ACC112 (cell line): Measurements from ENCODE around the gene LRRN2.
"Not testable (repeated sequence)": the region's sequence is repeated elsewhere in the genome, so short reads cannot be mapped to it uniquely, and the experiment has no call there.

Experiments used
- H2AFZ ChIP-seq: fragments of 200-600 bp; sonication (generic); one replicate; pipeline ENCODE4 v1.6.0; 2017; ENCODE audit warnings: antibody characterized with exemption, low read length; ENCODE audit not compliant: unreplicated experiment
- H3K27ac ChIP-seq: fragments of 200-600 bp; sonication (generic); 2 replicates; pipeline ENCODE4 v1.5.1; 2014; ENCODE audit warnings: low read depth, mild to moderate bottlenecking, antibody characterized with exemption, low read length, moderate library complexity
- H3K27me3 ChIP-seq: fragments of 200-600 bp; sonication (generic); 2 replicates; pipeline ENCODE4 v1.6.1; 2014; ENCODE audit warnings: mild to moderate bottlenecking, antibody characterized with exemption, low read length, moderate library complexity, mixed read lengths; ENCODE audit not compliant: insufficient read depth
- H3K36me3 ChIP-seq: fragments of 200-600 bp; sonication (generic); 2 replicates; pipeline ENCODE4 v1.6.1; 2016; ENCODE audit warnings: mild to moderate bottlenecking, antibody characterized with exemption, low read length, moderate library complexity, mixed read lengths; ENCODE audit not compliant: insufficient read depth
- H3K4me1 ChIP-seq: fragments of 200-600 bp; sonication (generic); one replicate; pipeline ENCODE4 v1.6.1; 2016; ENCODE audit warnings: low read length, mixed read lengths; ENCODE audit not compliant: insufficient read depth, unreplicated experiment, control insufficient read depth
- H3K4me3 ChIP-seq: fragments of 200-600 bp; sonication (generic); 2 replicates; pipeline ENCODE4 v1.5.1; 2014; ENCODE audit warnings: mild to moderate bottlenecking, low read depth, low read length
- H3K79me2 ChIP-seq: fragments of 200-600 bp; sonication (generic); one replicate; pipeline ENCODE4 v1.6.0; 2016; ENCODE audit warnings: low read length; ENCODE audit not compliant: control insufficient read depth, unreplicated experiment, insufficient read depth

The LRRN2 gene

DNA sequence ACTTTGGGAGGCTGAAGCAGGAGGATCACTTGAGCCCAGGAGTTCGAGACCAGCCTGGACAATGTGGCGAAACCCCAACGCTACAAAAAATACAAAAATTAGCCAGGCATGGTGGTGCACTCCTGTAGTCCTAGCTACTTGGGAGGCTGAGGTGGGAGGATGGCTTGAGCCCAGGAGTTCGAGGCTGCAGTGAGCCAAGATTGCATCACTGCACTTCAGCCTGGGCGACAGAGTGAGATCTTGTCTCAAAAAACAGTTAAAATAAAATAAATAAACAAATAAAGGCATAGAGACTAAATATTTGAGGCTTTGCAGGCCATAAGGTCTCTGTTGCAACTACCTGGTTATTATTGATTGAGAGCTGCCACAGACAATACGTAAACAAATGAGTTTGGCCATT is 41.9 kb upstream of the LRRN2 start:
- H3K4me1 ChIP-seq, H3K79me2 ChIP-seq, H3K36me3 ChIP-seq, H2AFZ ChIP-seq, H3K27ac ChIP-seq, H3K4me3 ChIP-seq: not testable (repeated sequence)
- peaks cover 70% of the 10 kb centered on the region for H3K27me3 ChIP-seq

DNA sequence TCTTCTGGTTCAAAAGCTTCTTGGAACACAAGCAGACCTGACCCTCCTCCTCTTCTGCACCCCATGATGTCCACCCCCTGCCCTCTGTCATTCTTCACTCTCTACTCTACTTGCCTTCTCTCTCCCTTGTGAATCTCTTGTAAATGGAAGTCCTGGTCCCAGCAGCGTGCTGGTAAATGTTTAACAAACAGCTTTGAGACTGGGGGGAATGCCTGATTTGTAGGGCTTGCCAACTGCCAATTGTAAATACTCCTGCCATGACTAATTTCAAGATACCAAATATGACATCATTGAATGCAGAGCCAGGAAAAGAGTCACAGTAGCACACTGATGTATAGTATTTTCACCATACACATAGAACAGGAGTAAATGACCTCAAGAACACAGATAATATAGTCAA is 40.9 kb upstream of the LRRN2 start:
- H2AFZ ChIP-seq, result no peak overlapping the region
- H3K27ac ChIP-seq, result no peak overlapping the region
- peaks cover 65% of the 10 kb centered on the region for H3K27me3 ChIP-seq
- H3K36me3 ChIP-seq, result no peaks in the 10 kb centered on the region
- H3K4me1 ChIP-seq, result peaks cover 7% of the 10 kb centered on the region
- H3K79me2 ChIP-seq, result no peaks in the 10 kb centered on the region
- H3K4me3 ChIP-seq, result no peak overlapping the region

GRCh38 chr1:204725821-204726448 is 40.4 kb upstream of the LRRN2 start:
- Histone ChIP-seq H3K36me3 (no peaks in the 10 kb centered on the region), H2AFZ (no peak overlapping the region), H3K4me1 (peaks cover 7% of the 10 kb centered on the region), H3K79me2 (no peaks in the 10 kb centered on the region), H3K4me3 (no peak overlapping the region), H3K27me3 (peaks cover 64% of the 10 kb centered on the region), H3K27ac (no peak overlapping the region)

DNA sequence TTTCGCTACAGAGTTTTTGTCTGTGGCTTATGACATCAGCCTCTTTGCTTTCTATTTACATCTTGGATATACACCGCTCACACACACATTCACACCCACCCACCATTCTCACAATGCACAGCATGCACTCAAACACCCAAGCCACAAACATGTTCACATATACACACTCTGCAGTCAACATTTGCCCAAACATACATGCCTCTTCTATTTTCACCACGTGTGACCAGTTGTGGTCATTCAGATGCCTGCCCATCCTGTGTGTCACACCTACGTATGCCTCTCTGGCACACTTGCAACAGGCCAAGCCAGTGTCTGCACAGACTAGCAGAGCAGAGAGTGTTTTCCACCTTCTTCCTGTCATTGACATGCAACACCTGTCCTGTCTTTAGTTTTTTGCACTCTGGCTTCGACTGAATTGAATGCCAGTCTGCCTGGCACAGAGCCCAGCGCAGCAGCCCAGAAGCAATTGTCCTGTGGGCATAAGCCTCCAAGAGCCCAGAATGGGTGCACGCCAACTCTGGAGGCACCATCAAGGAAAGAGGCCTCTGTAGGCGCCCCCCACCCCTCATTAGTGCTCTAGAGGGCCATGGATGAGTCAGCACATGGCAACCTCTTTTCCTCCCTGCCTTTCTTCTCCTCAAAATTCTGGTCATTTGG is 37.7 kb upstream of the LRRN2 start:
- H3K4me1 ChIP-seq, result peaks cover 7% of the 10 kb centered on the region
- H3K4me3 ChIP-seq, result no peak overlapping the region
- no peak overlapping the region for H3K27ac ChIP-seq
- H3K79me2 ChIP-seq, result no peaks in the 10 kb centered on the region
- no peak overlapping the region for H2AFZ ChIP-seq
- peaks cover 50% of the 10 kb centered on the region for H3K27me3 ChIP-seq
- no peaks in the 10 kb centered on the region for H3K36me3 ChIP-seq

GRCh38 chr1:204721373-204722055 is 36.0 kb upstream of the LRRN2 start:
- Histone ChIP-seq H3K36me3 (no peaks in the 10 kb centered on the region), H3K4me1 (peaks cover 7% of the 10 kb centered on the region), H2AFZ (no peak overlapping the region), H3K27me3 (peaks cover 62% of the 10 kb centered on the region), H3K27ac (no peak overlapping the region), H3K4me3 (no peak overlapping the region), H3K79me2 (no peaks in the 10 kb centered on the region)

DNA sequence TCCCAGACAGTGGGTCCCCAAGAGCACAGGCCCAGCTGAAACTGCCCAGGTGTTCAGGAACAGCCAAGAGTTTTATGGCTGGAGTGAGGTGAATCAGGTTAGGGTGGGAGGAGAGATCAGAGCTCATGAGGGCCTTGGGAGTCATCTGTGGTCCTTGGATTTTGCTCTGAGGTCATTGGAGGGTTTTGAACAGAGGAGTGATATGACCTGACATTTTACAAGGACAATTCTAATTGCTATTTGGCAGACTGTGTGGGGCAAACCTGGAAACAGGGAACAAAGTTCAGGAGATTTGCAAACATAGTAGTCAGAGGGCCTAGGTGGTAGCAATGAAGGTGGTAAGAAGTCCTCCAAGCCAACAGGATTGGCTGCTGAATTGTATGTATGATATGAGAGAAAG is 31.1 kb upstream of the LRRN2 start:
- Histone ChIP-seq H3K4me3 (no peak overlapping the region), H3K27ac (no peak overlapping the region), H3K79me2 (no peaks in the 10 kb centered on the region), H2AFZ (no peak overlapping the region), H3K36me3 (no peaks in the 10 kb centered on the region), H3K27me3 (peaks cover 66% of the 10 kb centered on the region), H3K4me1 (no peaks in the 10 kb centered on the region)

- Histone ChIP-seq H3K27me3 (peaks cover 76% of the 10 kb centered on the region), H3K79me2 (no peaks in the 10 kb centered on the region), H3K4me1 (no peaks in the 10 kb centered on the region), H3K27ac (no peak overlapping the region), H3K4me3 (no peak overlapping the region), H2AFZ (no peak overlapping the region), H3K36me3 (no peaks in the 10 kb centered on the region)
Observed at GRCh38 chr1:204714861-204715511, 29.4 kb upstream of the LRRN2 start.

DNA sequence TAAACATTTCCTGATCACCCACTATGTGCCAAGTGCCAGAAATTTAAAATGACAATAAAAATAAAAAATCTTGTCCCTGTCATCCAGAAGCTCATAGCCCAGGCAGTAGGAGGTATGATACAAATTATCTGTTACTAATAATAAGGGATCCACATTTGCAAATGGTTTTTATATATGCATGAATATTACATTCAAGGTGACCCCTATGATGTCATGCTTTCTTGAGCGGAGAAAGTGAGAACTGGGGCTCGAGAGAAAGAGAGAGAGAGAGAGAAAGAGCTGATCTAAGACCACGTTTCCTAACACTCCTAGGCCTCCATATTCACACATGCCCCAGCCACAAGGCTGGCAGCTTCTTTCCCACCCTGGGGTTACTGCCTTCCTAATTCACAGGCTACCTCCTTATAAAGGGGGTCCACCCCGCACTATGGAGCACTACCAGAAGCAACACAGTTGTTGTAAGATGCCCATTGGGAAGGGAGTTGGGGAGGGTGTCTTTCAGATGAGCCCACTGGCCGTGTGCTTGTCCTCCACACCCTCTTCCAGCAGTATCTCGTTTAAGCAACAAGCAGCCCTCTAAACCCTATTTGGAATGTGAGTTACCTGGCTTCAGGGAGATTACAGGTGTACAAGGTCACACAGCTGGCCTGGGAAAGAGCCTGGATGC is 28.8 kb upstream of the LRRN2 start:
- H3K36me3 ChIP-seq, result no peaks in the 10 kb centered on the region
- H3K4me3 ChIP-seq, result no peak overlapping the region
- no peaks in the 10 kb centered on the region for H3K79me2 ChIP-seq
- H2AFZ ChIP-seq, result no peak overlapping the region
- H3K27ac ChIP-seq, result no peak overlapping the region
- no peaks in the 10 kb centered on the region for H3K4me1 ChIP-seq
- H3K27me3 ChIP-seq, result peaks cover 81% of the 10 kb centered on the region

DNA sequence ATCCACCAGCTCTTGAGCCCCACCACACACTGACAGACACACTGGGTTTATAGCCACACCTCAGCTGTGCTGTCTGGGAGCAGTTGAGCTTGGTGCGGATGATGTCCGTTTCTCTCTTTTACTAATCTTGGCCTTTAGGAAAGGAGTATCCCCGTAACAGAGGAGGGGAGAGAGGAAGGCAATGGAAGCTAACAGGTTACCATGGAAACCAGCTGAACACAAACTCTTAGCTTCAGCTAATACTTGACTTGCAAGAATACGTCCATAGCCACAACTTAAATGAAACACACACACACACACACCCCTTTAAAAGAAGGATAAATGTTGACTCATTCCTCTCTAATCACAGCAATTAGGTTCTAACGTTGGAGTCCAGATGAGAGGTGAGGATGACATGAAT is 28.0 kb upstream of the LRRN2 start:
- no peak overlapping the region for H3K27ac ChIP-seq
- no peaks in the 10 kb centered on the region for H3K36me3 ChIP-seq
- no peaks in the 10 kb centered on the region for H3K4me1 ChIP-seq
- H3K27me3 ChIP-seq, result peaks cover 81% of the 10 kb centered on the region
- no peak overlapping the region for H3K4me3 ChIP-seq
- H2AFZ ChIP-seq, result no peak overlapping the region
- no peaks in the 10 kb centered on the region for H3K79me2 ChIP-seq

DNA sequence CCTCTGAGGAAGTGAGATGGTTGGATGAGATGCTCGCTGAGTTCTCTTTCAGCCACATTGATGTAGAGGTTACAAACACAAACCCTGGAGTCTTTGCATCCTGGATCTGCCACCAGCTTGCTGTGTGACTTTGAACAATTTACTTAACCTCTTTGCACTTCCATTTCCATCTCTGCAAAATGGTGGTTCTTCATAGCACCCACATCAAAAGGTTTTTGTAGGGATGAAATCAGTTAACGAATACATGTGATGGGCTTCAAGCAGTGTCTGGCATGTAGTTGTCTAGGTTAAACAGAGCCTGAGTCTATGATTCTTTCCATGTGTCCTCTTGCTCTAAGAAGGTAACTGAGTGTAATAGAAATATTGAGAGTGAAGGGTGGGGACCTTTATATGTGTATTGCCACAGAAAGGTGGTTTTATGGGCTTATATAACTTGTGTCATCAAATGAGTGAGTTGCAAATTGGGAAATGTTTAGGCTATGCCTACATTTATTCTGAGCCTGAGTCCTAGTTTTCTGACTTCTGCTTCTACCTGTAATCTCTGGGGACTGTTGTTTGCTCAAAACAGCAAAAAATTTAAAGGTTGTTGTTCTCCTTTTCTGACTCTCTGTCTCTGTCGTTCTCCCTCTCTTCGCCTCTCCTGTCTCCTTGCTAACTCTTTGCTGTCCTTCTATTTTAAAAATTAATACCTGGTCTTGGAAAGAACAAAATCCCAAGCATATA is 27.3 kb upstream of the LRRN2 start:
- Histone ChIP-seq H3K27me3 (peaks cover 75% of the 10 kb centered on the region), H3K27ac (no peak overlapping the region), H3K36me3 (no peaks in the 10 kb centered on the region), H2AFZ (no peak overlapping the region), H3K4me1 (no peaks in the 10 kb centered on the region), H3K4me3 (no peak overlapping the region), H3K79me2 (no peaks in the 10 kb centered on the region)
